GM13976 (cell line): ENCODE data around the gene CCDC59.

ENCODE experiments used
- DNase-seq: peaks from one replicate; pipeline ENCODE4 v3.0.0; 2012; ENCODE audit warnings: low spot score
- CTCF ChIP-seq: IDR thresholded peaks from 2 replicates; pipeline ENCODE4 v1.5.1; 2012; ENCODE audit warnings: borderline replicate concordance, mild to moderate bottlenecking; ENCODE audit not compliant: insufficient read depth; ENCODE audit errors: extremely low read depth, missing control alignments, control extremely low read depth
- in situ Hi-C: fragments of 300-500 bp; cut with MboI; formaldehyde crosslinking; loops from one replicate; pipeline ENCODE4 v1.12.0; 2022; ENCODE audit warnings: low sequenced_read_pairs, mixed read lengths, inconsistent platforms; ENCODE audit not compliant: unreplicated experiment

The CCDC59 gene

GRCh38 chr12:82357845-82358199, 365 bp downstream of the CCDC59 start:
- no peak for TF ChIP-seq CTCF
- in situ Hi-C loops = no loop called here
- no peak for DNase-seq

- in situ Hi-C loops = no loop called here
- no peak for TF ChIP-seq CTCF
- DNase-seq = no peak
Measured at GRCh38 chr12:82357340-82357739, 847 bp downstream of the CCDC59 start.

- in situ Hi-C loops = no loop called here
- TF ChIP-seq CTCF = no peak
- DNase-seq = no peak
Measured at GRCh38 chr12:82351390-82351789, 6.8 kb downstream of the CCDC59 start.

GRCh38 chr12:82350161-82350560, 8.0 kb downstream of the CCDC59 start:
- no peak for TF ChIP-seq CTCF
- in situ Hi-C loops = no loop called here
- DNase-seq = no peak

GRCh38 chr12:82329508-82329907, 28.7 kb downstream of the CCDC59 start:
- in situ Hi-C loops = loop anchor here (25.0 kb wide), 1 partner anchor 692 kb away; no protein-coding TSS in a partner anchor
- no peak for TF ChIP-seq CTCF

GRCh38 chr12:82327861-82328260, 30.3 kb downstream of the CCDC59 start:
- in situ Hi-C loops = loop anchor here (25.0 kb wide), 1 partner anchor 691 kb away; no protein-coding TSS in a partner anchor
- no peak for TF ChIP-seq CTCF
- DNase-seq = no peak

More at GRCh38 chr12:82329508-82329907, 28.7 kb downstream of the CCDC59 start:
- no peak for DNase-seq

GRCh38 chr12:82326905-82327503, 31.2 kb downstream of the CCDC59 start:
- in situ Hi-C loops = loop anchor here (25.0 kb wide), 1 partner anchor 690 kb away; no protein-coding TSS in a partner anchor
- TF ChIP-seq CTCF = peak; percentile 19
- peak; percentile 11 for DNase-seq
